Measurements from ENCODE around the gene SNRPN.
A peak's percentile ranks its signal among the peaks of the same experiment; 100 is the strongest.
"Not testable (repeated sequence)": the region's sequence is repeated elsewhere in the genome, so short reads cannot be mapped to it uniquely, and the experiment has no call there.

Gene SNRPN

DNA sequence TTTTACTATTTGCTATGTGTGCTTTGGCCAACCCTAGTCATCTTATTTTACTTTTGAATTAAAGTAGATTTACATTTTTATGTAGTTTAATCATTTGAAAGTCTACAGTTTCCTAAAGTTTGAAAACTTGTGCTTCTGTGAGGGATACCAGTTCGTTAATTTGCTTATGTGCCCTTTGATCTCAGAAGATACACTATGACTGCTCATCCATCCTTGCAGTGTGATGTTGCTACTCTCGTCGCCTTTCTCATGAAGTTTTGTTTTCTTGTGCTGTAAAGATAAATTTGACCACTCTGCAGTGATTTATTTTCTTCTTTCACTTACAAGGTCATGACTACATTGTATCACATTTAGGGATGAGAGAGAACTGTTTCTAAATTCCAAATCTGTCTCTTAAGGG is 16.3 kb downstream of the SNRPN start:
- no peak for DNase-seq (ENCODE audit: low read depth)

DNA sequence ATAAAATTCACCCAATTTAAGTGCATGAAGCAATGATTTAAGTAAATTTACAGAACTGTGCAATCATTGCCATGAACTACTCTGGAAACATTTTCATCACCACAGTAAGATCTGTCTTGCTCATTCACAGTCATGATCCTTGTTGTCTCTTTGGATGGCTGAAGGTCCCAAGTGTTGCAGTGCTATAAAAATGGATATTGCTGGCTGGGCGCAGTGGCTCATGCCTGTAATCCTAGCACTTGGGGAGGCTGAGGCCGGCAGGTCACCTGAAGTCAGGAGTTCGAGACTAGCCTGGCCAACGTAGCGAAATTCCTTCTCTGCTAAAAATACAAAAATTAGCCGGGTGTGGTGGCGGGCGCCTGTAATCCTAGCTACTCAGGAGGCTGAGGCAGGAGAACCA is 17.0 kb downstream of the SNRPN start:
- no peak for DNase-seq (ENCODE audit: low read depth)

DNA sequence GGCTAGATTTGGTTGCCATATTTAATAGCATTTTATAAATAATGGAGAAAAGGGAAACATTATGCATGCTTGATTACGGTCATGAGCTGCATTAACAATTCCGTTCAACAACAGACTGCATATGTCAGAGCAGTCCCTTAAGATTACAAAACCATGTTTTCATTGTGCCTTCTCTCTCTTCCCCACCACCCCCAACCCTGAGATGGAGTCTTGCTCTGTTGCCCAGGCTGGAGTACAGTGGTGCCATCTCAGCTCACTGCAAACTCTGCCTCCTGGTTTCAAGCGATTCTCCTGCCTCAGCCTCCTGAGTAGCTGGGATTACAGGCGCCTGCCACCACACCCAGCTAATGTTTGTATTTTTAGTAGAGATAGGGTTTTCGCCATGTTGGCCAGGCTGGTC is 17.9 kb downstream of the SNRPN start:
- DNase-seq (ENCODE audit: low read depth), result not testable (repeated sequence)

DNA sequence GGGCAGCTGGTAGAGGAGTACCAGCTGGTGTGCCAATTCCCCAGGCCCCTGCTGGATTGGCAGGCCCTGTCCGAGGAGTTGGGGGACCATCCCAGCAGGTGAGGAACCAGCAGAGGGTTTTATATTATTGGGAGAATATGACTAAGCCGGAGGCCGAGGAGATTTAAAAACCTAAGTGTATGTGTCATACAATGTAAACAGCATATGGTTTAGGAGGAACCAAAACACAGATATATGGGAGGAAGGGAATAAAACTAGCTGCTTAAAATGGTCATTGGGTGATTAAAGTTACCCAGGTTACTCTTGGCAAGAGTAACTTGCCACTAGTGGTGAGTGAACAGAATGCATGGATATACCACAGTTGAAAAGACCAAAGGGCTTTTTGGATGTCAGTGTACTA is 22.1 kb downstream of the SNRPN start:
- DNase-seq (ENCODE audit: low read depth), result no peak

DNA sequence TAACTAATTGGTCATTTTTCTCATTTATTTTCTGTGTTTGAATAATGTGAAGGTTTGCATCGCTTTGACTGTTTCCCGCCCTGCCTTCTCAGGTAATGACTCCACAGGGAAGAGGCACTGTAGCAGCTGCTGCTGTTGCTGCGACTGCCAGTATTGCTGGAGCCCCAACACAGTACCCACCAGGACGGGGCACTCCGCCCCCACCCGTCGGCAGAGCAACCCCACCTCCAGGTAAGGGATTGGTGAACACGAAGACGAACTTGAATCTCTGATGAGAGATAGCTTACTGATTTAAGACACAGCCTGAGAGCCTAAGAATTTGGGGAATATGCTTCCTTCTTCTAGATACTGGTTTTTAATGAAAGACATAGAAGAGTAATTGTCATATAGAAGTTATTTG is 22.9 kb downstream of the SNRPN start:
- DNase-seq (ENCODE audit: low read depth), result no peak

DNA sequence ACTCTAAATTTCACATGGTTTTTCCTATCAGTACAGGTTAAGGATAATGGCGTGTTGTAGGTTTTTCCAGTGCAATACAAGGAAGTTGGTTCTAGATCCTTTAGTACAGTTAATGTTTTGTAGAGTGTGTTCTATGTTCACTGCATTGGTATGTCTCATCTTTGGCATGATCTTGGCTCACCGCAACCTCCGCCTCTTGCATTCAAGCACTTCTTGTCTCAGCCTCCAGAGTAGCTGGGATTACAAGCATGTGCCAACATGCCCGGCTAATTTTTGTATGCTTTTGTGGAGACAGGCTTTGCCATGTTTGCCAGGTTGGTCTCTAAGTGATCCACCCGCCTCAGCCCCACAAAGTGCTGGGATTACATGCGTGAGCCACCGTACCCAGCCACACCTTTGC is 30.4 kb downstream of the SNRPN start:
- DNase-seq (ENCODE audit: low read depth), result no peak

DNA sequence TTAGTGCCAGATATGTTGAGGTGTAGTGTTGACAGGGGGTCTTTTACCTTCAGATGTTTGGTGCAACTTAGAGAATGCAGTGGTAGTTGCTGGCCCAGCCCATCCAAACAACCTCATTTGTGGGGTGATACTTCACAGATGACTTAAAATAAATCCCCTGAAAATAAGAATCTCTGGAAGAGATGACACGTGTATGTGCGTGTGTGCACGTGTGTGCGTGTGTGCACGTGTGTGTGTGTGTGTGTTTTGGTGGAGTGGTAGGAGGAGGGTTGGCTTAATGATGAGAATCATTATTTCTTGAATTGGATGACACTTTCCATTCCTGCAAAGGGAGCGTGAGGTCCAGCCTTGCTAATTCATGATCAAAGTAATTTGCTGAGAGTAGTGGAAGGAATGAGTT is 31.9 kb downstream of the SNRPN start:
- DNase-seq (ENCODE audit: low read depth), result no peak

DNA sequence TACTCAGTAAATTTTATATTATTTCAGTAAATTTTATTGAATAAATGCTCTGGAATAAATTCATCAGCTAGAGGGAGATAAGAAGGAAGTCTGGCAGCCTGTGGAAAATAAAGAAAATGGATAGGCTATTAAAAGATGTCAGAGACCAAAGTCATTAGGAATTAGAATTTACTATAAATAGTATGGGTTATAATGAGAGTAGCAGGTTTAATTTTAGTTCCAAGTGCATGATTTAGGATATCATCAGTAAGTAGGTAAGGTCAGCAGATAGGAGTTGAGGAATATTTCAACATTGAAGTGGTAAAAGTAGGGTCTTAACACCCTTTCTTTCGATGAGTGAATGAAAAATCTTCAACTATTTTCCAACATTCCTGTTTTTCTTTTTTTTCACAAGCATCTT is 64.6 kb downstream of the SNRPN start:
- no peak for DNase-seq (ENCODE audit: low read depth)

DNA sequence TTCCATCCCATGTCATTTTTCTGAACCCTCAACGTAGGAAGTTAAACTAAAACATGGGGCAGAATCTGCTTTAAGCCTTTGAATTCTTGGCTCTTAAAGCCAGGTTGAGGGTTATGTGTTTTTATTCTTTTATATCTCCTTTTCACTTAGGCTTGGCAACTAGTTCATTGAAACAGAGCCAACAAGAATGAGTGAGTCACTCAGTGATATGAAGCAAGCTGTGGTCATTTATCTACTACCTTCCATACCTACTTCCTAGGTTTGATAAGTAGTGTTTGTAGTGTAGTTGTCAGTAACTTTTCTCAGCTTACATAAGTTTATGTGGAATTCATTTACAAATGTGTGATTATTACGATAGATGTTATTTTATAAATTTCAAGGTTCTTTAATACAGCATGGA is 67.4 kb downstream of the SNRPN start:
- DNase-seq (ENCODE audit: low read depth), result peak; percentile 0
